Retinal pigment epithelial cell (primary cell): ENCODE results near the gene RAB21.

ENCODE experiments used
- DNase-seq: peaks from one replicate; pipeline ENCODE4 v3.0.0-alpha.2; 2010; ENCODE audit warnings: low read depth
- H3K4me3 ChIP-seq: 2 replicates; pipeline ENCODE4 v1.5.1; 2011; ENCODE audit warnings: mild to moderate bottlenecking, low read length, control low read depth, moderate library complexity
- TF ChIP-seq, protein P1 (sequence below): conservative IDR thresholded peaks from 2 replicates; pipeline ENCODE4 v1.5.1; 2011; ENCODE audit warnings: low read depth, low read length, control low read depth, inconsistent platforms

RAB21 gene

DNA sequence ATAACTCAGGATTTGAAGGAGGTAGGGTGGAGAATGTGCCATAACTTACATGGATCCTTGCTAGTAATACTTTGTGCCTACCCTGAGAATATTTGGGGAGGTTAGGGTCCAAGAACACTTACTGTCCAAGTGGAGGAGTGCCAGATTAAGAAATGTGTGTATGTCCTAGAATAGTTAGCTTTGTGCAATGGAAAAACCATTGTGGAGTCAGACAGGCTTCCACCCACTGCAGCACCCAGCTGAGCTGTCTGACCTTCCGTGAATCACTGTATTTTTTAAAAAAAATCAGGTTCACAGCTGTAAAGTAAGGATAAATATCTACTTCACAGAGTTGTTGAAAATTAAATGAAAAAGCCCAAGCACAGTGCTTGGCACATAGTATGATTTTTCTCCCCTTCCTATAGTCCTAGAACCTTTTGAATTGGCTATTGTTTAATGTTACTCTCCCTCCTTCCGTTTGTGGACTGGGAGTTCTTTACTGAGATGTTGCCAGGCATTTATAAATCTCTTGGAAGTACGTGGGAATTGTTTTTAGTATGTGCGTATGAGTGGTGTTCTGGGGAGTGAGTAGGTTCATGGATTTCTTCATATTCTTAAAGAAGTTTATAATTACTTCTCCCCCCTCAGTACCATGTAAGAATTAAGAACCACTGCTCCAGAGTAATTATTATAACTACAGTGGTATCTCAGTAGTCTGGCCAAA lies 9.2 kb downstream of the RAB21 start:
- H3K4me3 ChIP-seq: no peak overlapping the region
- DNase-seq: no peak

DNA sequence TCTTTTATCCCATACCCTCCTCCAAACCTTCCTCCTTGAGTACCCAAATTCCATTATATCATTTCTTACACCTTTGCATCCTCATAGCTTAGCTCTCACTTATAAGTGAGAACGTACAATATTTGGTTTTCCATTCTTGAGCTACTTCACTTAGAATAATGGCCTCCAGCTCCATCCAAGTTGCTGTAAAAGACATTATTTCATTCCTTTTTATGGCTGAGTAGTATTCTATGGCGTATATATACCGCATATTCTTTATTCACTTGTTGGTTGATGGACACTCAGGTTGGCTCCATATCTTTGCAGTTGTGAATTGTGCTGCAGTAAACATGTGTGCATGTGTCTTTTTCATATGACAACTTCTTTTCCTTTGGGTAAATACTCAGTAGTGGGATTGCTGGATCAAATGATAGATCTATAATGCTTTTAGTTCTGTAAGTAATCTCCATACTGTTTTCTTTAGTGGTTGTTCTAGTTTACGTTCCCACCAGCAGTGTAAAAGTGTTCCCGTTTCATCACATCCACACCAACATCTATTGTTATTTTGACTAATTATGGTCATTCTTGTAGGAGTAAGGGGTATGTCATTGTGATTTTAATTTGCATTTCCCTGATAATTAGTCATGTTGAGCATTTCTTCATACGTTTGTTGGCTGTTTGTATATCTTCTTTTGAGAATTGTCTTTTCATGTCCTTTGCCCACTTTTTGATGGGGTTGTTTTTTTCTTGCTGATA lies 10.1 kb downstream of the RAB21 start:
- DNase-seq: no peak
- no peak overlapping the region for H3K4me3 ChIP-seq
- TF ChIP-seq, protein P1, sequence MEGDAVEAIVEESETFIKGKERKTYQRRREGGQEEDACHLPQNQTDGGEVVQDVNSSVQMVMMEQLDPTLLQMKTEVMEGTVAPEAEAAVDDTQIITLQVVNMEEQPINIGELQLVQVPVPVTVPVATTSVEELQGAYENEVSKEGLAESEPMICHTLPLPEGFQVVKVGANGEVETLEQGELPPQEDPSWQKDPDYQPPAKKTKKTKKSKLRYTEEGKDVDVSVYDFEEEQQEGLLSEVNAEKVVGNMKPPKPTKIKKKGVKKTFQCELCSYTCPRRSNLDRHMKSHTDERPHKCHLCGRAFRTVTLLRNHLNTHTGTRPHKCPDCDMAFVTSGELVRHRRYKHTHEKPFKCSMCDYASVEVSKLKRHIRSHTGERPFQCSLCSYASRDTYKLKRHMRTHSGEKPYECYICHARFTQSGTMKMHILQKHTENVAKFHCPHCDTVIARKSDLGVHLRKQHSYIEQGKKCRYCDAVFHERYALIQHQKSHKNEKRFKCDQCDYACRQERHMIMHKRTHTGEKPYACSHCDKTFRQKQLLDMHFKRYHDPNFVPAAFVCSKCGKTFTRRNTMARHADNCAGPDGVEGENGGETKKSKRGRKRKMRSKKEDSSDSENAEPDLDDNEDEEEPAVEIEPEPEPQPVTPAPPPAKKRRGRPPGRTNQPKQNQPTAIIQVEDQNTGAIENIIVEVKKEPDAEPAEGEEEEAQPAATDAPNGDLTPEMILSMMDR: no peak

More for the DNA sequence above, 9.2 kb downstream of the RAB21 start:
- TF ChIP-seq, protein P1: no peak

DNA sequence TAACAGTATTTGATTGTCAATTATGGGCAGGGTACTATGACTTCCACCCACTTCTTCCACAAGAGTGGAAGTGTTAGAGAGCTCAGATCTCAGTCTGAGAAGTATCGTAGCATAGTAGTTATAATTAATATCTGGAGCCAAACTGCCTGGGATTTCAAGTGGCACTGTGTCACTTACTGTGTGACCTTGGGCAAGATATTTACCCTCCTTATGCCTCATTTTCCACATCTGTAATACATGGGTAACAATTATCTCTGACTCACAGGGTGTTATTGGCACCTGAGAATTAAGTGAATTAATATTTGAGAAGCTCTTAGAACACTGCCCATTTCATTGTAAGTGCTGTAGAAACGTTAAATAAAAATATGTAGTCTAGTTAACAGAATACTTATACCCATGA lies 11.5 kb downstream of the RAB21 start:
- TF ChIP-seq, protein P1: no peak
- DNase-seq: no peak
- H3K4me3 ChIP-seq: no peak overlapping the region

DNA sequence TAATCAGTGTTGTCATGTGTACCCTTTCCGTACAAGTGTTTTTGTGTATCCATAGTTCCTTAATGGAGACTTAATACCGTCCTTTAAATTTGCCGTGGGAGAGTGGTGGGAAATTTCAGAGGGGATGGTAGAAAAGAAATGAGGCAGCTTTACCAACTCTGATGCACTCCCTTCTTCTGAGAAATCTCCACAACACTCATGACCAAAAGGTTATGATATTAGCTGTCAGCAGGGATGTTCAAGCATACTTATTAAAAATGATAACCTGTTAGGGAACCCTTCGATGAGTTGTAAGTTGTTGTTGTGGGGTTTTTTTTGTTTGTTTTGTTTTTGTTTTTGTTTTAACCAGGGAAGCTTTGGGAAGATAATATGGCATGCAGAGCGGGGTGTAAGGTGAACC lies 12.5 kb downstream of the RAB21 start:
- DNase-seq: no peak
- TF ChIP-seq, protein P1: no peak
- H3K4me3 ChIP-seq: no peak overlapping the region

DNA sequence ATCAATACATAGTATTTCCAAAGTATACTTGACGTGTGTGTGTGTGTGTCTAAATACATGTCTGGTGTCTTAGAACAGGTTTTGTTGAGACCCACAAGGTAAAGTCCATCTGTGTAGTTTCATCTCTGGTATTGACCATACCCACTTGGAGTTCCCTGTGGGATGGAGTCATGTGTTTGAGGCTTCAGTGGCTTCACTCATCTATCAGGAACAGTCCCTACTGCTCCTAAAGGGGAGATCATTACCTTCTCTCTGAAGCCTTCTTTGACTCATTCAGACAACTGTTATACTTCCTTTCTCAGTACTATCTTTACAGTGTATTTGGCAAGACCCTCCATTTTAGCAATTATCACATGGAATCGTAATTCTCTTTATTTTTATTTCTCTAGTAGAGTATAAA lies 14.2 kb downstream of the RAB21 start:
- no peak overlapping the region for H3K4me3 ChIP-seq
- TF ChIP-seq, protein P1: no peak

DNA sequence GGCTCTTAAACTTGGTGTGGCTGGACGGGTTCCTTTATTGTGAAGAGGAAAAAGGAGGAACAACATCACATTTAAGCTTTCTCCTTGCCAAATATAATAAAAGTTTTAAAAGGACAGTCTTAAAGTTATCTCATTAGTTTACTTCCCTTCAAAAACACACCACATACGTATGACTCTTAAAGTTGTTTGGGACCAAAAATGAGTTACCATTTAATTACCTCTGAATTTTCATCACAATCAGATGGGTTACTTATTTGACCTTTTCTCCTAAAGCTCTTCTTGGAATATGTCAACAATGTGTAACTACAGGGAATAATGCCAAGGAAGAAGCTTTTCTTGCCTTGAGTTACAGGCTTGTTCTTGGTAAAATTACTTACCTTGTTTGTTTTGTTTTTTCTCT lies 16.4 kb downstream of the RAB21 start:
- TF ChIP-seq, protein P1: no peak
- no peak for DNase-seq
- no peak overlapping the region for H3K4me3 ChIP-seq

More for the DNA sequence above, 14.2 kb downstream of the RAB21 start:
- no peak for DNase-seq

DNA sequence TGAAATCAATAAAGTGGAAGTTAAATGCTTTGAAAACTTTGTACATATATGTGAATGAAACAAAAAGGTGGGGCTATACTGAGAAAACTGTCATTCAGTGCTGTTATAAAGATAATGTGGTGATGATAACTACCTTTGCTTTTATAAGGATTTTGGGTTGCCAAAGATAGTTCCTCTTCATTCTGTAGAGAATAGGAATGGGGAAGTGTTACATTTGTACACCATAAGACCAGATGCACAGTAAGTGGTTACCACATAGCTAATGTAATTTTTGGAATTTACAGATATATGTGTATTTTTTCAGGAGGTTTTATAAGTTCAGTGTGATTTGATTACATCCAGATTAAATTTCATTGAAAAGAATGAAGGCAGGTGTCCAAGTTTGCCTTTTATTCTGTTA lies 18.1 kb downstream of the RAB21 start:
- H3K4me3 ChIP-seq: no peak overlapping the region
- TF ChIP-seq, protein P1: no peak
- DNase-seq: no peak
